GM18520 (cell line): ENCODE results near the gene DDX4.

Experiments used
- ATAC-seq: cut with Tn5 transposase; IDR thresholded peaks from one replicate; pipeline ENCODE4 v1.9.1; 2021; ENCODE audit not compliant: unreplicated experiment

The DDX4 gene

DNA sequence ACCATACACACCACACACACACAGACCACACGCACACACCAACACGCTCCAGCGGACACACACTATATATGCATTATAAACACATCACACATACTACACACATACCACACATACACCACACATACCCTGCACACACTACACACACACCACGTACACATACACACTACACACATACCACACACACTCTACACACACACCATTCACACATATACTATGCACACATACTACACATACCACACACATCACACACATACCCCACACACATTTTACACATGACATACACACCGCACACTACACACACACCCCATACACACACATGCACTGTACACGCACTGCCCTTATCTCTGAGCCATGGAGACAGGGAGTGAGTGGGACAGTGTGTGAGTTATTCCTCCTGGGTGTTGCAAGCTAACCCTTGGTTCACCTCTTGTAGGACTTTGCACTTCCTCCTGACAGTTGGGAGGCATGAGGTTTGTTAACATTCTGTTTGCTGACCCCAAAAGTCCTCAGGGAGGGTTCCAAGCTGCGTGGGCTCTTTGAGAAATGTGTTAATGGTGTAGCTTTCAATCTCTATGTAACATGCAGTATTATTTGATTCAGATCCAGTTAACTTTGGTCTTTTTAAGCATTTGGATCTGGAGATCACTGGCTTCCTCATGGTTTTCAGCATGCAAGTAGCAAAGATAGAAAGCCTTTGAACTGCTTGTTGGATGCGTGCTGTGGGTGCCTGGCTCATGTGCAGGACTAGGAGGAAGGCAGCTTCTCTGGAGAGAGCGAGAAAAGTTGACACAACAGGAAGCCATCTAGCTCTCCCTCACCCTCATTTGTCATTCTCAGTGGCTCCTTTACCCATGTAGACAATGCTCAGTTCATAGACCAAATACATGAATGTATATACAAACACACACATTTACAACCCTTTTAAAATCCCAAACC lies 127.0 kb downstream of the DDX4 start:
- ATAC-seq: no peak

DNA sequence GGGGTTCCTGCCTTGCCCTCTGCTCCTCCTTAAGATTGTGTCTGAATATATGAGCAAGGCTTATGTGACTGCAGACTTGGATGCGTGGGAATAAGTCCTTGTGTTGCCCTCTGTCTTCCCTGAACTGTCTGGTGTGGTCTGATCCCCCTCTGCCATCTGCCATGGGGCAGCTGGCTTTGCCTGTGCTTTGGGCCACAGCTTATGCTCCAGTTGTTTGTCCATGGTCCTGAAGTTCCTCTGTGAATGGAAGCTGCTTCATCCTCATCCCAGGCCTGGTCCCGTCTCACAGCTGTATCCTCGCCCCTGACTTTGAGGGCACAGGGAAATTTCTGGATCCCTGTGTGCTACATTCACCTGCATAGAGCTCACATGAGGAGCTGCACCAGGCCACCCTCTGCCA lies 128.0 kb downstream of the DDX4 start:
- no peak for ATAC-seq

DNA sequence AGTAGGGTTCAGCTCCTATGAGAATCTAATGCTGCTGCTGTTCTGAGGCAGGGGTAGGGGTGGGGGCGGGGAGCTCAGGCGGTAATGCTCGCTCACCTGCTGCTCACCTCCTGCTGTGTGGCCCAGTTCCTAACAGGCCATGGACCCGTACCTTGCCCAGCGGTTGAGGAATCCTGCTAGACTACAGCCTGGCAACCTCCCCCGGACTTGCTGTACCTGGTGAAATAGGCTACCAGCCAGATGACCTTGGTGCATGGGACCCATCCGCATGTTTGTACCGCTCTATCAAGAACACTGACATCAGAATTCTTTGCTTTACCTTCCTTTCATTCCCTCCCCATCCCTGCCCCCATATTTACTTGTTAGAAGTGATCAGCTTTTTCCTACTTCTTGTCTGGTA lies 128.6 kb downstream of the DDX4 start:
- ATAC-seq: no peak
